ENCODE data around the gene SEMA4F. TPM values are rescaled to one million over a fixed set of nuclear protein-coding genes. Genes with fewer than 3 reads are reported as not detected.

SEMA4F gene
- total RNA-seq, 2 experiments from 2014 or later, result 5.8 to 6.4 TPM

- H3K36me3 Mint-ChIP-seq (ENCODE audit: low read depth), result no peaks in the 10 kb centered on the region
- ChIA-PET CTCF (interaction anchor here (1.3 kb wide), 1 partner anchor 183 kb away, joined by 5 read pairs; no protein-coding TSS in a partner anchor), POLR2A (no interaction called here)
- no peak for DNase-seq
- no peaks in the 10 kb centered on the region for H3K9me3 Mint-ChIP-seq (ENCODE audit: insufficient read depth)
- H3K27ac Mint-ChIP-seq, result no peak overlapping the region
- no peak for ATAC-seq
- H3K4me3 Mint-ChIP-seq, result no peak overlapping the region
- no peaks in the 10 kb centered on the region for H3K4me1 Mint-ChIP-seq (ENCODE audit: low read depth)
- H3K27me3 Mint-ChIP-seq (ENCODE audit: low read depth), result peaks cover 16% of the 10 kb centered on the region
Observed at GRCh38 chr2:74694281-74694680, 40.2 kb downstream of the SEMA4F start.

GRCh38 chr2:74695663-74696062 is 41.6 kb downstream of the SEMA4F start:
- ChIA-PET CTCF (interaction anchor here (1.3 kb wide), 1 partner anchor 141 kb away, joined by 3 read pairs; no protein-coding TSS in a partner anchor), POLR2A (no interaction called here)
- Mint-ChIP-seq H3K27ac (no peak overlapping the region), H3K27me3 (ENCODE audit: low read depth) (peaks cover 23% of the 10 kb centered on the region), H3K9me3 (ENCODE audit: insufficient read depth) (no peaks in the 10 kb centered on the region), H3K4me3 (no peak overlapping the region), H3K36me3 (ENCODE audit: low read depth) (no peaks in the 10 kb centered on the region), H3K4me1 (ENCODE audit: low read depth) (no peaks in the 10 kb centered on the region)
- ATAC-seq (no peak), DNase-seq (no peak)

DNA sequence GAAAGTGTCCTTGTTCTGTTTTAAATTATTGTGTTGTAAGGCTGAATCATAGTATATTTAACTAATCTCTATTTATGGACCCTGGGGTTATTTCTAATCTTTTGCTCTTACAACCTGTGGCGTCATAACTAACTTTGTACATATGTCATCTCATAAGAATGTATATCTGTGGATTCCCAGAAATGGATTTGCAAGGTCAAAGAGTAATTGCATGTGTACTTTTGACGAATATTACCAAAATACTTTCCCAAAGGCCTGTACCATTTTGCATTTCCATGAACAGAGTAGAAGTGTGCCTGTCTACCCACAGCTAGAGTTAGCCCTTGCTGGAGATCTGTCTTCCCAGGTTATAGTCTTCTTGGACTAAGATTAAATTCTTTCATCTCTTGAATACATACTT is 42.8 kb downstream of the SEMA4F start:
- no peak overlapping the region for H3K4me3 Mint-ChIP-seq
- H3K4me1 Mint-ChIP-seq (ENCODE audit: low read depth), result no peaks in the 10 kb centered on the region
- no peaks in the 10 kb centered on the region for H3K36me3 Mint-ChIP-seq (ENCODE audit: low read depth)
- H3K9me3 Mint-ChIP-seq (ENCODE audit: insufficient read depth), result no peaks in the 10 kb centered on the region
- peaks cover 28% of the 10 kb centered on the region for H3K27me3 Mint-ChIP-seq (ENCODE audit: low read depth)
- no peak for ATAC-seq
- no peak for DNase-seq
- no peak overlapping the region for H3K27ac Mint-ChIP-seq
- ChIA-PET CTCF (no interaction called here), POLR2A (no interaction called here)

DNA sequence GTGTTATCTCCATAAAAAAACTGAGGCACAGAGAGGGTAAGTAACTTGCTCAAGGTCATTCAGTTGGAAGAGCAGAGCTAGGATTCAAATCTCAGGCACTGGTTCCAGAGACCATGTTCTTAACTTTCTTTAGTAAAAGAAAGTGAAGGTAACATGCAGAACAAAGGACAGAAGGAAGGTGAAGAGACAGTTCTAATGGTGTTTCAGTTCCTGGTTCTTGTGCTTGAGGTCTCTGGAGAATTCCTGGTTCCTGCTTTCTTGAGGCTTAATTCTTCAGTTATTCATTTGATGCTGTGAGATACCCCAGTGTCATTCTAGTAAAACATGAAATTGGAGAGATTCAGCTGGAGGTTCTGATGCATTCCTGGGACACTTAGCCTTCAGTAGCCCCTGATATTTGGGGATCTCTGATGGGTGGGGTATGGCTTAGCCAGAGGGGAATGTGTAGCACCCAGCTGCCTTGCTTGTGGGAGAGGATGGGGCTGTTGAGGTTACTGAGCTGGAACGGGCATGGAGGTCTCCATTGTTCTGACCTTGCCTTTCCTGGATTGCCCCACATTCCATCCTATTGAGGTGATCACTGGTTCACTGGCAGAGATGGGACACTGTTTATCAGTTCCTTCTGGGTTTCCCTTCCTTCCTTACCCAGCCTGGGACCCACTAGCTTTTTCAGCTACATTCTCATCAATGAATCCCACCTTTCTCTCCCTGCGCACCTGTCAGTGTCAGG is 46.8 kb downstream of the SEMA4F start:
- Mint-ChIP-seq H3K9me3 (ENCODE audit: insufficient read depth) (no peaks in the 10 kb centered on the region), H3K27ac (no peak overlapping the region), H3K27me3 (ENCODE audit: low read depth) (peaks cover 23% of the 10 kb centered on the region), H3K4me1 (ENCODE audit: low read depth) (no peaks in the 10 kb centered on the region), H3K36me3 (ENCODE audit: low read depth) (no peaks in the 10 kb centered on the region), H3K4me3 (no peak overlapping the region)
- DNase-seq (no peak), ATAC-seq (no peak)
- POLR2A ChIA-PET, result no interaction called here
- CTCF ChIA-PET, result interaction anchor here (0.8 to 6.2 kb wide), 3 partner anchors 12 to 14 kb away, joined by 3 to 27 read pairs (median 3); no protein-coding TSS in a partner anchor

DNA sequence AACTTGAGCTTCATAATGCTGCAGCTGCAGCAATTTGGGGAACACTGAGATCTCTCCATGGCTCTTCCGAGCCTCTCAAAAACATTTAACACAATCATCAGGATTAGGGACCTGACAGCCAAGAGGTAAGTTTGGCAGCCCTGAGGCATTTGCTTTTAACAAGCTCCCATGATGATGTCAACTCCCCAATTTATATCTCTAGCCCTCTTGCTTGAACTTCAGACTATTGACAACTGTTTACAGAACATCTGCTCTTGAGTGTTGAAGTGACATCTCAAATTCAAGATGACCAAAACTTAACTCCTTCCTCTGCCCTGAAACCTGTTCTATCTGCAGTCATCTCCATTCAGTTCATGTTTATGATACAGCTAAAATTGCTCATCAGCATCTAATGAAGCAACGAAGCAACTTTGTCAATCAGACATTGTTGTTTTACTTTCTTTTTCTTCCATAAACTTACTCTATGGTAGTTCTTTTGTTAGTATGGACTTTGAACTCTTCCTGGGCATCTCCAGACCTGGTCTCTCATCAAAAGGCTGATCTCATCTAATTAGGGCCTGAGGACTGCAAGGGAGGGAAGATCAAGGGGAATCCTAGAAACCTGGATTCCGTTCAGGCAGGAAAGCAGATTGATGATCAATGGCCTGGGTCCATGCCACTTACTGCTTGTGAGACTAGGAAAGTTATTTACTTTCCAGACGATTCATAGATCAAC is 48.1 kb downstream of the SEMA4F start:
- no peaks in the 10 kb centered on the region for H3K9me3 Mint-ChIP-seq (ENCODE audit: insufficient read depth)
- ChIA-PET POLR2A (no interaction called here), CTCF (interaction anchor here (6.2 kb wide), 1 partner anchor 12 kb away, joined by 27 read pairs; no protein-coding TSS in a partner anchor)
- no peak overlapping the region for H3K27ac Mint-ChIP-seq
- no peak overlapping the region for H3K4me3 Mint-ChIP-seq
- H3K27me3 Mint-ChIP-seq (ENCODE audit: low read depth), result peaks cover 27% of the 10 kb centered on the region
- ATAC-seq, result no peak
- H3K4me1 Mint-ChIP-seq (ENCODE audit: low read depth), result no peaks in the 10 kb centered on the region
- no peak for DNase-seq
- no peaks in the 10 kb centered on the region for H3K36me3 Mint-ChIP-seq (ENCODE audit: low read depth)

DNA sequence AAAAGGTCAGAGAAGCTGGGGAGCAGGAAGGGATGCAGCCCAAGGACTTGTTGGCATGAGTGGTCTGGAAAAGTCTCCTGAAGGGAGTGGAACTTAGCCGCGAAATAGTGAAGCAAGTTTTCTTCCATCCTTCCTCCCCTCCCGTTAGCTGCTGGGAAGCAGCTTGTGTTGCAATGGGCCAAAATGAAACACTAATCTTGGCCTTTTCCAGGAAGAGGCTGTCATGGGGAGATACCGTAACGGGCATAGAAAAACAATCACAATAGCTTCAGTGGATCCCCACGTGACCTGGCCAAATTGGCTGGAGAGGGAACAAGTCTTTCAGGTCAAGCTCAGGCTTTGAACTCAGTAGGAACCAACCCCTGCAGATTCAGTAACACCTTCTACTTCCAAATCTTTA is 49.3 kb downstream of the SEMA4F start:
- Mint-ChIP-seq H3K36me3 (ENCODE audit: low read depth) (no peaks in the 10 kb centered on the region), H3K4me1 (ENCODE audit: low read depth) (no peaks in the 10 kb centered on the region), H3K27me3 (ENCODE audit: low read depth) (peaks cover 27% of the 10 kb centered on the region), H3K4me3 (no peak overlapping the region), H3K9me3 (ENCODE audit: insufficient read depth) (no peaks in the 10 kb centered on the region), H3K27ac (no peak overlapping the region)
- DNase-seq (no peak), ATAC-seq (no peak)
- POLR2A ChIA-PET, result no interaction called here
- CTCF ChIA-PET, result interaction anchor here (1.0 to 6.2 kb wide), 2 partner anchors 11 to 173 kb away, joined by 3 to 27 read pairs; no protein-coding TSS in a partner anchor

DNA sequence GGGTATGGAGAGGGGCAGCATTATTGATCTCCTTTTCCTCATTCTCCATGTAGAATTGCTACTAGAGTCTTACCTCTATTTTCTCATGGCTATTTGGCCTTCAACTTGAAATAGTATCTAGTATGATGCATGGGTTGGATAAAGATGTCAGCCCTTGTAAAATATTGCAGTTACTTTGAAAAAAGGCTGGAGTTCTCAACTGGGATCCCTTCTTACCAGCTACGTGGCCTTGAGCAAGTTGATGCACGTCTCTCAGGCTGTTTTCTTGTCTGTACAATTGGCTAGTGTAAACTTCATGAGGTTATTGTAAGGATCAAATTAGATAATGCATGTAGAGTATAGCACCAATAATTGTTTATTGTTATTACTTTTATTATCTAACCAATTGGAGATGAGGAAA is 50.2 kb downstream of the SEMA4F start:
- ATAC-seq (no peak), DNase-seq (no peak)
- H3K9me3 Mint-ChIP-seq (ENCODE audit: insufficient read depth), result no peaks in the 10 kb centered on the region
- no peaks in the 10 kb centered on the region for H3K36me3 Mint-ChIP-seq (ENCODE audit: low read depth)
- CTCF ChIA-PET, result interaction anchor here (6.2 kb wide), 1 partner anchor 10 kb away, joined by 27 read pairs; no protein-coding TSS in a partner anchor
- peaks cover 29% of the 10 kb centered on the region for H3K27me3 Mint-ChIP-seq (ENCODE audit: low read depth)
- H3K4me1 Mint-ChIP-seq (ENCODE audit: low read depth), result no peaks in the 10 kb centered on the region
- no peak overlapping the region for H3K27ac Mint-ChIP-seq
- POLR2A ChIA-PET, result no interaction called here
- no peak overlapping the region for H3K4me3 Mint-ChIP-seq

DNA sequence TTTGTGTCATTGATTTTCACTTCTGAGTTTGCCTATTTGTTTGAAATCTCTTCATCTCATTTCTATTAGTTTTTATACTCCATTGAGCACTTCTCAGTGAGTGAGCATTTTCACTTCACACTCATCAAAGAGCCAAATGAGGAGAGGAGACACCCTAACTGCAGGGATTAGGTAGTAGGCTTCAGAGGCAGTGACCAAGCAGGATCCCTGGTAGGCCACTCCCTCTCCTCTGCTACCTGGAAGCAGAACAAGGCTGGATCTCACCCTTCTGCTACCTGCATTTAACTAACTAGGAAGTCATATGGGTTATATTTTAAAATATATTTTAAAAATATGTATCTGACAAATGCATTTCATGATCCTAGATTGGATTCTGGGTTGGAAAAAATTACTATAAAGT is 52.7 kb downstream of the SEMA4F start:
- Mint-ChIP-seq H3K9me3 (ENCODE audit: insufficient read depth) (no peaks in the 10 kb centered on the region), H3K36me3 (ENCODE audit: low read depth) (no peaks in the 10 kb centered on the region), H3K4me1 (ENCODE audit: low read depth) (no peaks in the 10 kb centered on the region), H3K4me3 (no peak overlapping the region), H3K27me3 (ENCODE audit: low read depth) (peaks cover 14% of the 10 kb centered on the region), H3K27ac (no peak overlapping the region)
- DNase-seq (no peak), ATAC-seq (no peak)
- ChIA-PET CTCF (no interaction called here), POLR2A (no interaction called here)

DNA sequence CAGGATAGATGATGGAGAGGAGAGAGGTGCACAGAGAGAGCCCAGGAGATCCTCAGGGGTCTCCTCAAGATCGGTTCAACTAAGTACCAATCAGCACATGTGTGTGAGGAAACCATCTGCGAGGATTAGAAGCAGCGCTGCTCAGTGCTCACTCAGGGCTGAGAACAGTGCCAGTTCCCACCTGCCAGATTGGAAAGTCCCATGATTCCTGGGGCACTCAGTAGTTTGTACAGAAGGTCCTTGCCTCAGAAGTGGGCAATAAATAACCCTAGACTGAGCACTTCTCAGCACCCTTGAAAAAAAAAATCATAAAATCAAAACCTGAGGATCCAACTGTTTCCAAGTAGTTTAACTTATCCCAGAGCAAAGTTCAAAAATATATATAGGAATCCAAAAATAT is 53.8 kb downstream of the SEMA4F start:
- Mint-ChIP-seq H3K4me3 (no peak overlapping the region), H3K9me3 (ENCODE audit: insufficient read depth) (no peaks in the 10 kb centered on the region), H3K4me1 (ENCODE audit: low read depth) (no peaks in the 10 kb centered on the region), H3K27me3 (ENCODE audit: low read depth) (peaks cover 19% of the 10 kb centered on the region), H3K27ac (no peak overlapping the region), H3K36me3 (ENCODE audit: low read depth) (no peaks in the 10 kb centered on the region)
- ChIA-PET POLR2A (no interaction called here), CTCF (no interaction called here)
- DNase-seq (no peak), ATAC-seq (no peak)

DNA sequence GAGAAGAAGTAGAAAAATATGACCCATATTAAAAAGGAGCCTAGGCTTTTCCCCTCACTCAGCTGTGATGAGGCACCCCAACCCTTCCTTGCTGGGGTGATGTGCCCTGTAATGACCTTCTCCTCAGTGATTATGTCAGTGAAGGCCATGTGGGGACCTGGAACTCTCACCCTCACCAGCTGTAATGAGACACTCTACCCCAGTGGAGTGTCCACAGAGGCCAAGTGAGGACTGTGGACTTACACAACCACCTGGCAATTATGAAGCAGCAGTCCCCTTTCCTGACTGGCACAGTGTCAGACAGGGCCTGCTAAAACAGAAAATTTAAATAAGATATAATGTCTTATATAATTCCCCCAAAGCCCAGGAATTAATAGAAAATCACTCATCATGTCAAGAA is 54.2 kb downstream of the SEMA4F start:
- Mint-ChIP-seq H3K9me3 (ENCODE audit: insufficient read depth) (no peaks in the 10 kb centered on the region), H3K4me3 (no peak overlapping the region), H3K27ac (no peak overlapping the region), H3K36me3 (ENCODE audit: low read depth) (no peaks in the 10 kb centered on the region), H3K4me1 (ENCODE audit: low read depth) (no peaks in the 10 kb centered on the region), H3K27me3 (ENCODE audit: low read depth) (peaks cover 20% of the 10 kb centered on the region)
- no peak for DNase-seq
- CTCF ChIA-PET, result no interaction called here
- ATAC-seq, result no peak
- POLR2A ChIA-PET, result no interaction called here

GRCh38 chr2:74708883-74709282 is 54.8 kb downstream of the SEMA4F start:
- ATAC-seq (no peak), DNase-seq (no peak)
- H3K9me3 Mint-ChIP-seq (ENCODE audit: insufficient read depth), result no peaks in the 10 kb centered on the region
- H3K4me3 Mint-ChIP-seq, result no peak overlapping the region
- CTCF ChIA-PET, result interaction anchor here (1.3 kb wide), 1 partner anchor 128 kb away, joined by 4 read pairs; no protein-coding TSS in a partner anchor
- H3K27ac Mint-ChIP-seq, result no peak overlapping the region
- H3K4me1 Mint-ChIP-seq (ENCODE audit: low read depth), result no peaks in the 10 kb centered on the region
- H3K36me3 Mint-ChIP-seq (ENCODE audit: low read depth), result no peaks in the 10 kb centered on the region
- POLR2A ChIA-PET, result no interaction called here
- peaks cover 21% of the 10 kb centered on the region for H3K27me3 Mint-ChIP-seq (ENCODE audit: low read depth)

Measured in activated CD8-positive, alpha-beta T cell treated with anti-CD3 and anti-CD28 coated beads, Interleukin-2, amount 10 ng/mL, durations not matched to agents 7 days and 5 days (primary cell).